GM23338 (cell line): ENCODE measurements around the gene MYO19. TPM values are rescaled to one million over a fixed set of nuclear protein-coding genes. Genes with fewer than 3 reads are reported as not detected.
"Not testable (repeated sequence)": the region's sequence is repeated elsewhere in the genome, so short reads cannot be mapped to it uniquely, and the experiment has no call there.

Source experiments
- ATAC-seq: fragments of 200-7000 bp; cut with Tn5 transposase; 3 replicates; pipeline ENCODE4 v1.9.1; 2020
- DNase-seq: peaks from one replicate; pipeline ENCODE4 v3.0.0-alpha.2; 2015; ENCODE audit warnings: low spot score
- H2AFZ ChIP-seq: fragments of 200-600 bp; sonication (generic); 2 replicates; pipeline ENCODE4 v1.8.0; 2016; ENCODE audit warnings: antibody characterized with exemption, mild to moderate bottlenecking, moderate library complexity
- H3F3A ChIP-seq: fragments of 200-600 bp; sonication (generic); replicated peaks from 2 replicates; pipeline ENCODE4 v1.8.0; 2017; ENCODE audit warnings: antibody characterized with exemption, mixed run types, low read depth
- H3K27ac ChIP-seq: fragments of 200-600 bp; sonication (generic); 2 replicates; pipeline ENCODE4 v1.6.1; 2016; ENCODE audit warnings: low read depth
- H3K27me3 ChIP-seq: fragments of 200-600 bp; sonication (generic); 2 replicates; pipeline ENCODE4 v1.8.0; 2016; ENCODE audit warnings: mild to moderate bottlenecking, mixed run types, moderate library complexity; ENCODE audit not compliant: insufficient read depth
- H3K36me3 ChIP-seq: fragments of 200-600 bp; sonication (generic); 2 replicates; pipeline ENCODE4 v1.8.0; 2016; ENCODE audit warnings: mild to moderate bottlenecking; ENCODE audit not compliant: insufficient read depth
- H3K4me1 ChIP-seq: fragments of 200-600 bp; sonication (generic); 2 replicates; pipeline ENCODE4 v1.8.0; 2016; ENCODE audit warnings: mild to moderate bottlenecking, moderate library complexity; ENCODE audit not compliant: insufficient read depth
- H3K4me2 ChIP-seq: fragments of 200-600 bp; sonication (generic); 2 replicates; pipeline ENCODE4 v1.7.1; 2017; ENCODE audit warnings: mixed run types
- H3K4me3 ChIP-seq: fragments of 200-600 bp; sonication (generic); 2 replicates; pipeline ENCODE4 v1.6.1; 2016; ENCODE audit warnings: mixed run types
- H3K79me2 ChIP-seq: fragments of 200-600 bp; sonication (generic); replicated peaks from 2 replicates; pipeline ENCODE4 v1.8.0; 2017; ENCODE audit warnings: mild to moderate bottlenecking; ENCODE audit not compliant: insufficient read depth
- H3K9me2 ChIP-seq: fragments of 200-600 bp; sonication (generic); 2 replicates; pipeline ENCODE4 v1.8.0; 2017; ENCODE audit not compliant: insufficient read depth
- H4K20me1 ChIP-seq: fragments of 200-600 bp; sonication (generic); replicated peaks from 2 replicates; pipeline ENCODE4 v1.8.0; 2017; ENCODE audit warnings: mild to moderate bottlenecking; ENCODE audit not compliant: insufficient read depth
- H3K27ac Mint-ChIP-seq: 2 replicates; pipeline ENCODE4 v1.8.0; 2020; ENCODE audit warnings: inconsistent platforms, mild to moderate bottlenecking, moderate library complexity, mixed read lengths
- H3K27me3 Mint-ChIP-seq: 3 replicates; pipeline ENCODE4 v1.8.0; 2022; ENCODE audit warnings: low read depth, mild to moderate bottlenecking, moderate library complexity, mixed read lengths, inconsistent platforms; ENCODE audit not compliant: insufficient read depth, poor library complexity
- H3K36me3 Mint-ChIP-seq: 3 replicates; pipeline ENCODE4 v1.8.0; 2021; ENCODE audit warnings: low read depth, mild to moderate bottlenecking, inconsistent platforms, moderate library complexity, mixed read lengths
- H3K4me1 Mint-ChIP-seq: 3 replicates; pipeline ENCODE4 v1.8.0; 2020; ENCODE audit warnings: mild to moderate bottlenecking, inconsistent platforms, mixed read lengths
- H3K4me3 Mint-ChIP-seq: 3 replicates; pipeline ENCODE4 v1.8.0; 2021; ENCODE audit warnings: moderate library complexity, mild to moderate bottlenecking, inconsistent platforms, mixed read lengths
- H3K9me3 Mint-ChIP-seq: 3 replicates; pipeline ENCODE4 v1.8.0; 2020; ENCODE audit warnings: moderate library complexity, mild to moderate bottlenecking, inconsistent platforms, mixed read lengths
- EZH2phosphoT487 ChIP-seq: fragments of 200-600 bp; sonication (generic); IDR thresholded peaks from one replicate; pipeline ENCODE4 v1.8.1; 2018; ENCODE audit warnings: antibody characterized with exemption; ENCODE audit not compliant: unreplicated experiment
- JUNB ChIP-seq: IDR thresholded peaks from one replicate; pipeline ENCODE4 v1.6.1; 2016; ENCODE audit warnings: antibody characterized with exemption; ENCODE audit not compliant: unreplicated experiment
- POLR2AphosphoS5 ChIP-seq: IDR thresholded peaks from 2 replicates; pipeline ENCODE4 v1.6.1; 2016; ENCODE audit warnings: antibody characterized with exemption, low read depth
- STAT1 ChIP-seq: IDR thresholded peaks from one replicate; pipeline ENCODE4 v1.6.1; 2016; ENCODE audit warnings: antibody characterized with exemption; ENCODE audit not compliant: unreplicated experiment
- ZNF114 ChIP-seq: fragments of 250-450 bp; sonication (Bioruptor Pico); IDR thresholded peaks from 2 replicates; pipeline ENCODE4 v1.5.0; 2020; ENCODE audit warnings: mild to moderate bottlenecking, moderate library complexity
- polyA plus RNA-seq: library from polyadenylated mRNA; unstranded; fragments of >200 nt; fragmentation: Nextera tagmentation; extraction: Ambion mirVana; gene quantifications from 2 replicates; pipeline ENCODE4 v1.2.1, GENCODE V29; 2016
- total RNA-seq: library from RNA; depleted of rRNA; stranded (reverse); fragments of >200 nt; shearing (Covaris generic); gene quantifications from 2 replicates; pipeline ENCODE4 v1.2.3, GENCODE V29; 2014
- TF ChIP-seq, protein P1 (sequence below): fragments of 250-450 bp; sonication (Bioruptor Pico); IDR thresholded peaks from 2 replicates; pipeline ENCODE4 v1.5.0; 2020; ENCODE audit warnings: mild to moderate bottlenecking, moderate library complexity
- TF ChIP-seq, protein P2 (sequence below): IDR thresholded peaks from 2 replicates; pipeline ENCODE4 v1.6.1; 2016; ENCODE audit warnings: antibody characterized with exemption
- TF ChIP-seq, protein P3 (sequence below), 2 experiments: fragments of 200-600 bp in 1 of 2; sonication (generic) in 1 of 2; conservative IDR thresholded peaks; 2 replicates each; pipeline versions ENCODE4 v1.5.1 to v1.6.1; 2016 to 2017; ENCODE audit warnings: antibody characterized with exemption in 2 of 2, low read depth in 2 of 2, mild to moderate bottlenecking in 2 of 2, moderate library complexity in 1 of 2

Gene MYO19
- total and polyA plus RNA-seq, 2 experiments from 2014 or later = 37.9 to 150 TPM

DNA sequence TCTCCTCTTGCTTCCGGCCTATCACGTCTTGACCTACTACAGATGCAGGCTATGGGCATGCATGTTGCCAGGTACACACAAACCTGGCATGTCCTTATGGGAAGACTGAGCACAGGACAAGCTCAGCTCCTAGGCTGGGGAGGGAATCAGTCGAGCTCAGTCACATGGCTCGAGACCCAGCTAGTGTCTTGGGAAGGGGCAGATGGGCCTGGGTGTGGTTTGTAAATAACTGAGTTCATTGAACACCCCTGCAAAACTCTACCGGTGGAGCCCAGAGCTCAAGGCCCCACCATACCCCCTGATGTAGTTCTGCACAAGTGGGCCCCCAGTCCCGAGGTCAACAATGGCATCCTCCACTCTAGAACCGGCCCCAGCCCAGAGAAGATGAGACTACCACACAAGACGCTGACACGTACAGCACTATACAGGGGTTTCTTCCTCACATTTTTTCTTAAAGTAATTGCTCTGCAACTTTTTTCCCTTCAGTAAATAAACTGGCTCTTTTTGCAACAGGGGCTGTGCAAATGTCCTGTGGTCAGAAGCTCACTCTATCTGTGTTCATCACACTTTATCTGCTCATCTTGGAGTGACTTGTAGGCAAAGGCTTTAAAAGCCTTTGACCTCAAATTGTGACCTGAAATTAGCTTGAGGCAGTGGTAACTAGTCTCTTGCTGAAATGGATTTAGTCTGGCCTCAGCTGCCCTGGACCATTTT, 25.2 kb downstream of the MYO19 start:
- peaks cover 14% of the 10 kb centered on the region for H3K27me3 Mint-ChIP-seq
- no peak overlapping the region for H3K4me2 ChIP-seq
- no peaks in the 10 kb centered on the region for H3F3A ChIP-seq
- H3K4me1 Mint-ChIP-seq = no peaks in the 10 kb centered on the region
- no peaks in the 10 kb centered on the region for H3K79me2 ChIP-seq
- no peaks in the 10 kb centered on the region for H3K27me3 ChIP-seq
- no peak overlapping the region for H3K4me3 Mint-ChIP-seq
- no peak overlapping the region for H3K27ac ChIP-seq
- H3K4me3 ChIP-seq = no peak overlapping the region
- ATAC-seq = no peak
- no peak overlapping the region for H3K27ac Mint-ChIP-seq
- H3K36me3 ChIP-seq = peaks cover 13% of the 10 kb centered on the region; the same call in 1 of the 2 replicates
- DNase-seq = no peak
- peaks cover 4% of the 10 kb centered on the region for H4K20me1 ChIP-seq
- H3K9me3 Mint-ChIP-seq = no peaks in the 10 kb centered on the region
- H3K36me3 Mint-ChIP-seq = peaks cover 93% of the 10 kb centered on the region
- no peaks in the 10 kb centered on the region for H3K9me2 ChIP-seq
- TF ChIP-seq STAT1 (no peak), JUNB (no peak), ZNF114 (CRISPR knock-in tag) (no peak), EZH2phosphoT487 (no peak), POLR2AphosphoS5 (no peak)
- TF ChIP-seq, protein P1, sequence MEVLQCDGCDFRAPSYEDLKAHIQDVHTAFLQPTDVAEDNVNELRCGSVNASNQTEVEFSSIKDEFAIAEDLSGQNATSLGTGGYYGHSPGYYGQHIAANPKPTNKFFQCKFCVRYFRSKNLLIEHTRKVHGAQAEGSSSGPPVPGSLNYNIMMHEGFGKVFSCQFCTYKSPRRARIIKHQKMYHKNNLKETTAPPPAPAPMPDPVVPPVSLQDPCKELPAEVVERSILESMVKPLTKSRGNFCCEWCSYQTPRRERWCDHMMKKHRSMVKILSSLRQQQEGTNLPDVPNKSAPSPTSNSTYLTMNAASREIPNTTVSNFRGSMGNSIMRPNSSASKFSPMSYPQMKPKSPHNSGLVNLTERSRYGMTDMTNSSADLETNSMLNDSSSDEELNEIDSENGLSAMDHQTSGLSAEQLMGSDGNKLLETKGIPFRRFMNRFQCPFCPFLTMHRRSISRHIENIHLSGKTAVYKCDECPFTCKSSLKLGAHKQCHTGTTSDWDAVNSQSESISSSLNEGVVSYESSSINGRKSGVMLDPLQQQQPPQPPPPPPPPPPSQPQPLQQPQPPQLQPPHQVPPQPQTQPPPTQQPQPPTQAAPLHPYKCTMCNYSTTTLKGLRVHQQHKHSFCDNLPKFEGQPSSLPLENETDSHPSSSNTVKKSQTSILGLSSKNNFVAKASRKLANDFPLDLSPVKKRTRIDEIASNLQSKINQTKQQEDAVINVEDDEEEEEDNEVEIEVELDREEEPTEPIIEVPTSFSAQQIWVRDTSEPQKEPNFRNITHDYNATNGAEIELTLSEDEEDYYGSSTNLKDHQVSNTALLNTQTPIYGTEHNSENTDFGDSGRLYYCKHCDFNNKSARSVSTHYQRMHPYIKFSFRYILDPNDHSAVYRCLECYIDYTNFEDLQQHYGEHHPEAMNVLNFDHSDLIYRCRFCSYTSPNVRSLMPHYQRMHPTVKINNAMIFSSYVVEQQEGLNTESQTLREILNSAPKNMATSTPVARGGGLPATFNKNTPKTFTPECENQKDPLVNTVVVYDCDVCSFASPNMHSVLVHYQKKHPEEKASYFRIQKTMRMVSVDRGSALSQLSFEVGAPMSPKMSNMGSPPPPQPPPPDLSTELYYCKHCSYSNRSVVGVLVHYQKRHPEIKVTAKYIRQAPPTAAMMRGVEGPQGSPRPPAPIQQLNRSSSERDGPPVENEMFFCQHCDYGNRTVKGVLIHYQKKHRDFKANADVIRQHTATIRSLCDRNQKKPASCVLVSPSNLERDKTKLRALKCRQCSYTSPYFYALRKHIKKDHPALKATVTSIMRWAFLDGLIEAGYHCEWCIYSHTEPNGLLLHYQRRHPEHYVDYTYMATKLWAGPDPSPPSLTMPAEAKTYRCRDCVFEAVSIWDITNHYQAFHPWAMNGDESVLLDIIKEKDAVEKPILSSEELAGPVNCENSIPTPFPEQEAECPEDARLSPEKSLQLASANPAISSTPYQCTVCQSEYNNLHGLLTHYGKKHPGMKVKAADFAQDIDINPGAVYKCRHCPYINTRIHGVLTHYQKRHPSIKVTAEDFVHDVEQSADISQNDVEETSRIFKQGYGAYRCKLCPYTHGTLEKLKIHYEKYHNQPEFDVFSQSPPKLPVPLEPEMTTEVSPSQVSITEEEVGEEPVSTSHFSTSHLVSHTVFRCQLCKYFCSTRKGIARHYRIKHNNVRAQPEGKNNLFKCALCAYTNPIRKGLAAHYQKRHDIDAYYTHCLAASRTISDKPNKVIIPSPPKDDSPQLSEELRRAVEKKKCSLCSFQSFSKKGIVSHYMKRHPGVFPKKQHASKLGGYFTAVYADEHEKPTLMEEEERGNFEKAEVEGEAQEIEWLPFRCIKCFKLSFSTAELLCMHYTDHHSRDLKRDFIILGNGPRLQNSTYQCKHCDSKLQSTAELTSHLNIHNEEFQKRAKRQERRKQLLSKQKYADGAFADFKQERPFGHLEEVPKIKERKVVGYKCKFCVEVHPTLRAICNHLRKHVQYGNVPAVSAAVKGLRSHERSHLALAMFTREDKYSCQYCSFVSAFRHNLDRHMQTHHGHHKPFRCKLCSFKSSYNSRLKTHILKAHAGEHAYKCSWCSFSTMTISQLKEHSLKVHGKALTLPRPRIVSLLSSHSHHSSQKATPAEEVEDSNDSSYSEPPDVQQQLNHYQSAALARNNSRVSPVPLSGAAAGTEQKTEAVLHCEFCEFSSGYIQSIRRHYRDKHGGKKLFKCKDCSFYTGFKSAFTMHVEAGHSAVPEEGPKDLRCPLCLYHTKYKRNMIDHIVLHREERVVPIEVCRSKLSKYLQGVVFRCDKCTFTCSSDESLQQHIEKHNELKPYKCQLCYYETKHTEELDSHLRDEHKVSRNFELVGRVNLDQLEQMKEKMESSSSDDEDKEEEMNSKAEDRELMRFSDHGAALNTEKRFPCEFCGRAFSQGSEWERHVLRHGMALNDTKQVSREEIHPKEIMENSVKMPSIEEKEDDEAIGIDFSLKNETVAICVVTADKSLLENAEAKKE (CRISPR knock-in tag) = no peak
- TF ChIP-seq, protein P2, sequence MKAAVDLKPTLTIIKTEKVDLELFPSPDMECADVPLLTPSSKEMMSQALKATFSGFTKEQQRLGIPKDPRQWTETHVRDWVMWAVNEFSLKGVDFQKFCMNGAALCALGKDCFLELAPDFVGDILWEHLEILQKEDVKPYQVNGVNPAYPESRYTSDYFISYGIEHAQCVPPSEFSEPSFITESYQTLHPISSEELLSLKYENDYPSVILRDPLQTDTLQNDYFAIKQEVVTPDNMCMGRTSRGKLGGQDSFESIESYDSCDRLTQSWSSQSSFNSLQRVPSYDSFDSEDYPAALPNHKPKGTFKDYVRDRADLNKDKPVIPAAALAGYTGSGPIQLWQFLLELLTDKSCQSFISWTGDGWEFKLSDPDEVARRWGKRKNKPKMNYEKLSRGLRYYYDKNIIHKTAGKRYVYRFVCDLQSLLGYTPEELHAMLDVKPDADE = no peak
- TF ChIP-seq, protein P3, sequence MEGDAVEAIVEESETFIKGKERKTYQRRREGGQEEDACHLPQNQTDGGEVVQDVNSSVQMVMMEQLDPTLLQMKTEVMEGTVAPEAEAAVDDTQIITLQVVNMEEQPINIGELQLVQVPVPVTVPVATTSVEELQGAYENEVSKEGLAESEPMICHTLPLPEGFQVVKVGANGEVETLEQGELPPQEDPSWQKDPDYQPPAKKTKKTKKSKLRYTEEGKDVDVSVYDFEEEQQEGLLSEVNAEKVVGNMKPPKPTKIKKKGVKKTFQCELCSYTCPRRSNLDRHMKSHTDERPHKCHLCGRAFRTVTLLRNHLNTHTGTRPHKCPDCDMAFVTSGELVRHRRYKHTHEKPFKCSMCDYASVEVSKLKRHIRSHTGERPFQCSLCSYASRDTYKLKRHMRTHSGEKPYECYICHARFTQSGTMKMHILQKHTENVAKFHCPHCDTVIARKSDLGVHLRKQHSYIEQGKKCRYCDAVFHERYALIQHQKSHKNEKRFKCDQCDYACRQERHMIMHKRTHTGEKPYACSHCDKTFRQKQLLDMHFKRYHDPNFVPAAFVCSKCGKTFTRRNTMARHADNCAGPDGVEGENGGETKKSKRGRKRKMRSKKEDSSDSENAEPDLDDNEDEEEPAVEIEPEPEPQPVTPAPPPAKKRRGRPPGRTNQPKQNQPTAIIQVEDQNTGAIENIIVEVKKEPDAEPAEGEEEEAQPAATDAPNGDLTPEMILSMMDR (conservative IDR thresholded peaks at IDR 0.05; ENCODE audit: low read depth in 2 of 2) = no peak
- no peak overlapping the region for H2AFZ ChIP-seq
- no peaks in the 10 kb centered on the region for H3K4me1 ChIP-seq

DNA sequence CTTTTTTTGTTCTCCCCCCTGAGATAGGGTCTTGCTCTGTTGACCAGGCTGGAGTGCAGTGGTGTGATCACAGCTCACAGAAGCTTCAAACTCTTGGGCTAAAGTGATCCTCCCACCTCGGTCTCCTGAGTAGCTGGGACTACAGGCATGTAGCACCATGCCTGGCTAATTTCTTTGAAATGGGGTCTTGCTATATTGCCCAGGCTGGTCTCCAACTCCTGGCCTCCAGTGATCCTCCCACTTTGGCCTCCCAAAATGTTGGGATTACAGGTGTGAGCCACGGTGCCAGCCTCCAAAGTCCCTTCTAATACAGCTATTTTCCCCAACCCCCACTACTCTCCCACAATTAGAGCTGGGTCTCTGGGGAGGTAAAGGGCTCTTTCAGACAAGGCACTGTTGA, 26.2 kb downstream of the MYO19 start:
- H3K27ac Mint-ChIP-seq, H2AFZ ChIP-seq, H3K4me1 ChIP-seq, DNase-seq, H3K79me2 ChIP-seq, H3K9me3 Mint-ChIP-seq, H3K4me1 Mint-ChIP-seq, H3F3A ChIP-seq, ATAC-seq, H4K20me1 ChIP-seq, H3K4me3 Mint-ChIP-seq, H3K4me3 ChIP-seq, H3K27me3 ChIP-seq, H3K4me2 ChIP-seq, H3K9me2 ChIP-seq, H3K27ac ChIP-seq: not testable (repeated sequence)
- Mint-ChIP-seq H3K27me3 (peaks cover 12% of the 10 kb centered on the region), H3K36me3 (peaks cover 93% of the 10 kb centered on the region)
- peaks cover 13% of the 10 kb centered on the region; the same call in 1 of the 2 replicates for H3K36me3 ChIP-seq
